GM18511 (cell line): ENCODE measurements around the gene INTS7.
A peak's percentile ranks its signal among the peaks of the same experiment; 100 is the strongest.

Experiments used
- ATAC-seq: cut with Tn5 transposase; IDR thresholded peaks from one replicate; pipeline ENCODE4 v1.9.1; 2021; ENCODE audit warnings: mild to moderate bottlenecking, moderate library complexity; ENCODE audit not compliant: unreplicated experiment

Gene INTS7

GRCh38 chr1:211910113-211910884, 125.1 kb downstream of the INTS7 start:
- no peak for ATAC-seq

DNA sequence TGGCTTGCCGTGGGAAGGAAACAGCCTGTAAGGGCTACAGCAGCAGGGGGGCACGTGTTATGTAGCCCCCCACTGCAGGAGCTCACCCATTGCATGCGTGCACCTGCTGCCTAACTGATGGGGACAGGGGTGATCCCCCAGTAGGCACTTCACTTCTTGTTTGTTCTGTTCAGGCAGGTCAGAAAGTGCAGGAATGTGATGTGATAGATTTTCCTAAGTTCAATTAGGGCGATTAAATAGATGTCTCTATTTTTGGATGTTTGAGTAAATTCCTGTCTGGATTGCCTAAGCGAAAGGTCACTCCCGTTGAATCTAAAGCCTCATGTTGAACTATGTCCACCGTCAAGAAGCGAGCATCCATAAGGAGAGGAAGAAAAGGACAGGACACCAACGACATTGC, 126.0 kb downstream of the INTS7 start:
- no peak for ATAC-seq

GRCh38 chr1:211908951-211909350, 126.4 kb downstream of the INTS7 start:
- no peak for ATAC-seq

DNA sequence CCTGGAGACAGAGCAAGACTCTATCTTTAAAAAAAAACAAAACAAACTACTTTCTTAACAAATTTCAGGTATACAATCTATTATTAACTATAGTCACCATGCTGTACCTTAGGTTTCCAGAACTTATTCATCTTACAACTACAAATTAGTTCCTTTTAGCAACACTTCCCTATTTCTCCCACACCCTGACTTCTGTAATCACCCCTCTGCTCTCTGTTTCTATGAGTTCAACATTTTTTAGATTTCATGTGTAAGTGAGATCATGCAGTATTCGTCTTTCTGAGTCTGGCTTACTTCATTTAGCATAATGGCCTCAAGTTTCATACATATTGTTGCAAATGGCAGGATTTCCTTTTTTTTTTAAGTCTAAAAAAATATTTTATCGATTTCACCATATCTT, 126.9 kb downstream of the INTS7 start:
- ATAC-seq: peak; percentile 65

- ATAC-seq: no peak
Measured at GRCh38 chr1:211903490-211904245, 131.7 kb downstream of the INTS7 start.

DNA sequence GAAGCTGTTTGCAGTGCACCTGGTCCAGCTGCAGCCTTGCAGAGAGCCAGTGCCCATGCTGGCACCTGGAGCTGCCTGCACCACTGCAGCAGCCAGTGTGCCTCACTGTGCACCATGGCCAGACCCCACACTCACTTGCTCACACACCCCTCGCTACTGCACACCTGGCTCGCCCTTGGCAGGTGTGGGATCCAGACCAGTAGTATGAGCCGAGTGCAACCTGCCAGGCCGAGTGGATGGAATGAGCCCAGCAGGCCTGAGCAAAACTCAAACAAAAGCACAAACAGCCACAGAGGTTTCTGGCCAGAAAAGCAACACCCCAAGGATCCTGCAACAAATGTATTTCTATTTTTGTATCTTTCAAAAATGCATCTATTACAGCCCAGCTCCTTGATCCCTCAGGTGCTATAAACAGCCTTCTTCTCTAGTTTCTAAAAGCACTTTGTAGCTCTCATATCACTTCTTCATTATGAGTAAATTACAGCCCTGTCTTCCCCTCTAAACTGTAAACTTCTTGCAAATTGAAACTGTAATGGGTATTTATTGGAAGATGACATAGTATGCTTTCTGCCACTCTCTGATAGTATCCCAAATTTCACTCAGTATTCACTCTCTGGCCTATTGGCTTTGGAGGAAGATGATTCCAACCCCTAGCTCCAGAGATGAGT, 132.6 kb downstream of the INTS7 start:
- no peak for ATAC-seq

DNA sequence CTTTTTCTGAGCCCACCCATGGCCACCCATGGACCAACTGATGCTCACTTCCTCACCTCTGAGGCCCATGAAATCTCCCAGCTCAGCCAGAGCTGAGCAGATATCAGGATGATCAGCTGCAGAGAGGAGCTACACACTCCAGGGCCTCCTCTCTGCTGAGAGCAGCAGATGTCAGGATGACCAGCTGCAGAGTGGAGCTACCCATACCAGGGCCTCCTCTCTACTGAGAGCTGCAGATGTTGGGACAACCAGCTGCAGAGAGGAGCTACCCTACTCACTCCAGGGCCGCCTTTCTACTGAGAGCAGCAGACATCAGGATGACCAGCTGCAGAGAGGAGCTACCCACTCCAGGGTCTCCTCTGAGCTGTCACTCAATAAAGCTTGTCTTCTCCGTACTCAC, 133.4 kb downstream of the INTS7 start:
- no peak for ATAC-seq

DNA sequence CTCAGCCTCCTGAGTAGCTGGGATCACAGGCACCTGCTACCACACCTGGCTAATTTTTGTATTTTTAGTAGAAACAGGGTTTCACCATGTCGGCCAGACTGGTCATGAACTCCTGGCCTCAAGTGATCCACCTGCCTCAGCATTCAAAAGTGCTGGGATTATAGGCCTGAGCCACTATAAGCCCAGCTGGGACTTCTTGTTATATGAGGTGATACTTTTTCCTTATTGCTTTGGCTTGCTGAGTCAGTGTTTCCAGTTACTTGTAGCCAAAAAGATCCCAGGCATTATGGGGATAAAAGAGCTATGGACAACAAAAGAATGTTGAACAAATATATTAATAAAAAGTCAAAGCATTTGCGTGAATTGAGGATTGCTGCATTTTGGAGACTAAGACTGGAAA, 134.9 kb downstream of the INTS7 start:
- no peak for ATAC-seq

DNA sequence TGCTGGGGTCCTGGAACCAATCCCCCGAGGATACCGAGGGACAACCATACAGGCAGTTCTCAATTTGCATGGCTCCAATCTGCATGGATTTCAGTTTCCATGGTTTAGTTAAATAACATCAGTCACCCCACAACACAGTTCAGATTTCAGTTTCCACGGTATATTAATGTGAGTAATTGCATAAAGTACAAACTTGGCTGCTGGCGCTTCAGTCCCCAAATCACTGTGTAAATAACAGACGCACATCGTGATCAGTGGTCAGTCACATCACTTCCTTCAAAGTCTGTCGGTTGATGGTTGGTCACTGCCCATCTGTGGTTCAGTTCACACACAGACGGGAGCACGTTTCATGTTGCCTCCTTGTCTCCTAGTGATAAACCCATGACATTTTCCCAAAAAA, 138.4 kb downstream of the INTS7 start:
- no peak for ATAC-seq

DNA sequence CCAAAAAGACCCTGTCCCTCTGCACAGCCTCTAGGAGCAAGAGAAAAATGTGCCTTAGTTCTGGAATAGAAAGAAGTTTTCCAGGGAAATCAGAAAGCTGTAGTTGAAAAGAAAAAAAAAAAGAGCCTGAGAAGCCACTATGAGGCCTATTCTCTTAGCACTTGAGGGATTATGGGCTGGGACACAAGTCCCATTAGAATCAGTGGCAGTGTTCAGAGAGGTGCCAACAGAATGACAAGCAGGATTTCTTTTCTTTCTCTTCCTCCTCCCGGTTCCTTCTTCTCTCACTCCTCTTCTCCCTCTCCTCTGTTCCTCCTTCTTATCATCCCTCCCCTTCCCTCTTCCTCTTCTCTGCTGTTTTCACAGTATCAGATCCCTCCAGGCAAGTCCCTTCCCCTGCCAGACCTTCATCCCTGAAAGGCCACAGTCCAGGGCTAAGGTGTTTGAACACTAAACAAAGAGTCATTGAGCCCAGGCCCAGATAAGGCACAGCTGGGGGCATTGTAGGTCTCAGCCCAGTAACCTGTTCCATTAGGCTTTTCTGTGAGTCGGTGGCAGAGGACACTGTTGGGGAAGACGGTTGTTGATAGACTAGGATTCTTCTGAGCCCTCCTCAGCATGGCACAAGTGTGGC, 140.1 kb downstream of the INTS7 start:
- no peak for ATAC-seq

GRCh38 chr1:211894312-211894711, 141.0 kb downstream of the INTS7 start:
- no peak for ATAC-seq

DNA sequence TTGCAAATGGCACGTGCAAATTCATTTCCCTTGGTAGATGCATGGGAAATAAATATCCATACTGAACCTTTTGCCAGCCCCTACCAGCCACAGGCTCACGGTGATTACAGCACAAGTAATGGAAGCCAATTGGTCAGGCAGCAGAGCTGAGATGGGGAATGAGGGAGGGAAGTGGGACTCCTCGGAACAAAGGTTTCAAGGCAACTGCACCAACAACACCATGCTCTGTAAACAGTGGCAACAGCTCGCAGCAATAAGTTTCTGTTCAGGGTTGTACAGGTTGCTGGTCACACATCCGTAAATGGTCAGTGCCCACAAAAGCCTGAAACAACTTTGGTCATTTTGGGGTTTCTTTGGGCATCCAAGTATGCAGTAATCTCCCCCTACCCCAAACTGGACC, 142.1 kb downstream of the INTS7 start:
- no peak for ATAC-seq

- ATAC-seq: no peak
Measured at GRCh38 chr1:211892577-211892976, 142.8 kb downstream of the INTS7 start.

DNA sequence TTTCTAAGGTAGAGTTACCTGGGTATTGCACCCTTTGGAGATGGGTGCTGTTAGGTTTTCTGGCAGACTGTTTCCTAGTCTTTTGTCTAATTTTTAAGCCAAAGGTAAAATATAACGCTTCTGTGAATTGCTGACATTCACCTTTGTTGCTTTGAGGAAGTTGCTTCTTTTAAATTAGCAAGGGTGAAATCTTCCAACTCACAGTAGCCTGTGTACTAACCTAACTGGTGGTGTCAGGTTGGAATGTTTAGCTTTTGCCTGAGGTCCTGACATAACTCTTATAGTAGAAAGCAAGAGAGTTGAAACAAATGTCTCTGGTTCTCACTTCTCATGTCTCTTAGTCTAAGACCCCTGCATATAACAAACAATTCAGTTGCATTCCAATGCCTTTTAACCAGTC, 143.6 kb downstream of the INTS7 start:
- no peak for ATAC-seq
